NCI-H1417 treated with DMSO at 0.1 percent for 48 hours (cell line): ENCODE measurements around the gene MFSD12.
"Not testable (repeated sequence)": the region's sequence is repeated elsewhere in the genome, so short reads cannot be mapped to it uniquely, and the experiment has no call there.

Source experiments
- DNase-seq: peaks from one replicate; lab custom pipeline; 2025; lab: John Stamatoyannopoulos, UW

The MFSD12 gene

DNA sequence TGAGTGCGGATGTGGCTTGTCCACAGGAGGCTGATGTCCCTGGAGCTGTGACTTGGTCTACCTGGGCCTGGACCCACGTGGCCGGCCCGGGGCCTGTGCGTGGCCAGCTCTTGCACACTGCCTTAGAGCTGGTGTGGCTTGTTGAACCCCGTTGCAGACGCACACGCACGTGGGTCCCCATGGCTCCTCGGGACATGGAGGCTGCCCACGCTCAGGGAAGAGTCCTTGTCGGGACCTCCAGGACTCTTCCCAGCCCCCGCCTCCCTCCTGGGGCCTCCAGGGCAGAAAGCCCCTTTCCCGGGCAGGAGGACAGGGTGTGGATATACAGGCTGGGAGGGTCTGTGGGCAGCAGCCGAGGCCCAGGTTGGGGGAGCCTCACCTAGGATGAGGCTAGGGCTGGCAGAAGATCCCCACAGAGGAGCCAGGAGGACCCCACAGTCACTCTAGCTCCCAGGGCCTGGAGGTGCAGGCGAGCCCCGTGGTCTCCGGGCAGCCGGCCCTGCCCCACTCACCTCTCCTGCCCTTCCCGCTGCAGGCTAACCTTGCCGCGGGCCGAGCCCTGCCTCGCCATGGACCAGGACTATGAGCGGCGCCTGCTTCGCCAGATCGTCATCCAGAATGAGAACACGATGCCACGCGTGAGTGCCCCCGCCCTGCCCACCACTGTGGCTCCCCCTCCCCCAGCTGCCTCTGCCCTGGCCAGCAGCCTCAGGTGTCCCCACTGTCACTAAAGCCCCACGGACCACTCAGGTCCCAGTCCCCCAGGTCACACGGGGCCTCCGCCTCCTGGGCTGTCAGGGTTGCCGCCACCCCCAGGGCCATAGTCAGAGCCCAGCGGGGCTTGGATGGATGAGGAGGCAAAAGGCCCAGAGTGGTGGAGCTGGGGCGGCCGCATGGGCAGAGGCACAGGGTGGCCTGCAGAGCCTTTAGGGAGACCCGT lies 34.7 kb downstream of the MFSD12 start:
- no peak for DNase-seq

DNA sequence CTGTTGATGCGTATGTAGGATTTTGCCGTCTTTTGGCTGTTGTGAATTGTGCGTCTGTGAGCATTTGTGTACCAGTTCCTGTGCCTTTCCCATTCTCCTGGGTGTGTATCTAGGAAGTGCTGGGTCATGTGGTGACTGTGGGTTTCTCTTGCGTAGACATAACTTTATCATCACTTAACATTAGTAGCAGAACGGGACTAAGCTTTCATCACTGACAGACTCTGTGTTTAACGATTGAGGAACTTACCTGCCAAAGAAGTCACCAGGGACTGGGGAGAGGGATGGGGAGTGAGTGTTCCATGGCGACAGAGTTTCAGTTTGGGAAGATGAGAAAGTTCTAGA lies 36.3 kb downstream of the MFSD12 start:
- no peak for DNase-seq

DNA sequence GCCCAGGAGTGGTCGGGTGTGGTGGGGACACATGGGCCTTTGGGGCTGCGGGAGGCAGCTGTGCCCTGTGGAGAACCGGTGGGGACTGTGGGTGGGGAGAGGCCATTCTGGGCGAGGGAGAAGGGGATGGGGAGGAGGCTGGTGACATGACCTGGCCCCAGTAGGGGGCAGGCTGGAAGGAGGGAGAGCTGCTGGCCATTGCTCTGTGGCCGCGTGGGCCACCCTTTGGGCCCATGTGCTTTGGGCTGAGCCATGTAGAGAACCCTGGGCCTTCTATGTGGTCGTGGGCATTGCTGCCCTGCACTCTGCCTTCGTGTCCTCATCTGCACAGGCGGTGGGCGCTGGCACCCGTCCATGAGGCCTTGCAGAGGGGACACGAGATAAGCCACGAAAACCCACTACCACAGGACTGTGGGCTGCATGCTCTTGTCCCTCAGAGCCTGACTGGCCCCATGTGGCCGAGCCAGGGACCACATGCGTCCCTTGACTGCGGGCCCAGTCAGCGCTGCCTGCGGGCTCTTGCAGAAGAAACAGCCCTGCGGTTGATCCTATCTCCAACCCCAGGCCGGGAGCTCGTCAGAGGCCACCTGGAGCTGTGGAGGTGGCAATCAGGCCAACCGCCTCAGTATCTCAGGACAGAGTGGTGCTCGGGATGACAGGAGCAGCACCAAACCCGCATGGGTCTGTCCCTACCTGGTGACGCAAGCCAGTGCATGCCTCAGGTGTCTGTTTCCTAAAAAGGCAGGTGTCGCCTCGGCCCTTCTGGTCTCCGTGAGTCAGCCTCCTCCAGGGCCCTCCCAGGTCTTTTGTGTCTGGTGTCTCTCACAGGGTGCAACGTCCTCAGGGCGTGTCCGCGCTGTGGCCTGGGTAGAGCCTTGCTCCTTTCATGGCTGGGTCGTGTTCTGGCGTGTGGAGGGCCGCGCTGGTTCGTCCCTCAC lies 37.0 kb downstream of the MFSD12 start:
- DNase-seq: no peak

DNA sequence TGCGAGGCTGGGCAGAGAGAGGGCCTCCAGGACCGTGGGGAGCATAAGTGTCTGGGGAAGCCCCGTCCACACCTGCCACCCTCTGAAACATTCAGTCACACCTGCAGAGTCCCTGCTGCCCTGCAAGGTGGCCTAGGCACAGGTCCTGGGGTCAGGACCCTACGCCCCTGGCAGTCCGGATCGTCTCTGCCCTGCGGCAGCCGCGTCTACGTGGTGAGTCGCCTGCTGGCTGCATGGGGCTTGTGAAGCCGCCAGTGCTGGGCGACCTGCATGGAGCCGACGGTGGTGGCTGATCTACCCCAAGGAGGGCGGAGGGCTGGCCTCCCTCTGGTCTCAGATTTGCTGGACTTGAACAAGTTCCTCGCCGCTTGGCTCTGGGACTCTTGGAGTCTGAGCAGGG lies 38.3 kb downstream of the MFSD12 start:
- DNase-seq: no peak

DNA sequence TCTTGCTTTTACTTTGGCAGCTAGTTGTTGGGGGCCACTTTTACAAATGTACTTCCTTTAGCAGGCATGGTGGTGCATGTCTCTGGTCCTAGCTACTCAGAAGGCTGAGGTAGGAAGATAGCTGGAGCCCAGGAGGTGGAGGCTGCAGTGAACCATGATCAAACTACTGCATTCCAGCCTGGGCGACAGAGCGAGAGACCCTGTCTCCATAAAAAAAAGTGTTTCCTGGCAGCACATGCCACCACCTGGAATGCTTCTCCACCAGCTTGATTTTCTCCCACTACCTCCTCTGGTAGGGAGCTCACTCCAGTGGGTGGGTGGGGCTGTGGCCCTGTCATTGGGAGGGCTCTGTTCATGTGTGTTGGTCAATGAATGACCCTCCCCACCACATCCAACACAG lies 38.7 kb downstream of the MFSD12 start:
- no peak for DNase-seq

DNA sequence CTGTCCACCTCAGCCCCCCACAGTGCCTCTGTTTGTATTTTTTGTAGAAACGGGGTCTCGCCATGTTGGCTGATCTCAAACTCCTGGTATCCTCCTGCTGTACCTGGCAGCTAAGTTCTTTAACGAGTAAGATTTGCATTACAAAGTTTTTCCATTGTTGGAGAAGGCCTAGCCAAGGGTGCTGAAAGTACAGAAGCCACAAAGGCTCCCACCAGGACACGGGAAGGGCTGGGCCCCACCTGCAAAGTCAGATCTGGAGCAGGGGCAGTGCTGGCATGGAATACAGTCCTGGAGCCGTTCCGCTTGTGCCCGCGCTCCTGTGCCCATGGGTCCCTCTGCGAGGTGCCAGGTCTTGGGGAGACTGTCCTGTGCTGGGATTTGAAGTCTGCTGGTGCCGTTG lies 39.1 kb downstream of the MFSD12 start:
- no peak for DNase-seq

DNA sequence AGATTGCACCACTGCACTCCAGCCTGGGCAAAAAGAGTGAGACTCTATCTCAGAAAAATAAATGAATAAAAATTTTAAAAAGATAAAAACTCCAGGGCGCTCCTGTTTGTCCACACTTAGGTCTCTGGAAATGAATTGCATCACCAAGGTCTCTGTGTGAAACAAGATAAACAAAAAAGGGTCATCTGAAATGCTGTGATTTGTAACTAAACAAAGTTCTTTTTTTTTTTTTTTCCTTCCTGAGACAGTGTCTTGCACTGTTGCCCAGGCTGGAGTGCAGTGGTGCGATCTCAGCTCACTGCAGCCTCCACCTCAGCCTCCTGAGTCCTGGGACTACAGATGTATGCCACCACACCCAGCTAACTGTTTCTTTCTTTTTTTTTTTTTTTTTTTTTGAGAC lies 39.7 kb downstream of the MFSD12 start:
- DNase-seq: no peak

DNA sequence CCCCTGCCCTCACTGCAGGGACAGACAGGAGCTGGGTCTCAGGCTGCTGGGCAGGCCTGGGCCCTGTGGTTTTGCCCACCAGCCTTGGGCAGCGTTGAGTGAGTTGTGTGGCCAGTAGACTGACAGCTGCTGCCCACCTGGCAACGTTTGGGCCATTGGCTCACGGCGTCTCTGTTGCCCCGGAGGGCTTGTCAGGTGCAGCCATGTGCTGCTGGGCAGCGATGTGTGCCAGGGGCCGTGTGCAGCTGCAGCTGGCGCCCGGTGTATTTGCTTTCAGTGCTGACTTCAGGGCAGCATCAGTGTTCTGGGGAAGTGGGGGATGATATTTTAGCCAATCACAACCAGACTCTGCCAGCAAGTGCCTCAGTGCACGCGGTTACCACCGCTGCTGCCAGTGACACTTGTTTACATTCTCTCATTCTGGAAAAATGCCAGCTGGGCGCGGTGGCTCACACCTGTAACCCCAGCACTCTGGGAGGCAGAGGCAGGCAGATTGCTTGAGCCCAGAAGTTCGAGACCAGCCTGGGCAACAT lies 40.6 kb downstream of the MFSD12 start:
- peak; percentile 50 for DNase-seq

DNA sequence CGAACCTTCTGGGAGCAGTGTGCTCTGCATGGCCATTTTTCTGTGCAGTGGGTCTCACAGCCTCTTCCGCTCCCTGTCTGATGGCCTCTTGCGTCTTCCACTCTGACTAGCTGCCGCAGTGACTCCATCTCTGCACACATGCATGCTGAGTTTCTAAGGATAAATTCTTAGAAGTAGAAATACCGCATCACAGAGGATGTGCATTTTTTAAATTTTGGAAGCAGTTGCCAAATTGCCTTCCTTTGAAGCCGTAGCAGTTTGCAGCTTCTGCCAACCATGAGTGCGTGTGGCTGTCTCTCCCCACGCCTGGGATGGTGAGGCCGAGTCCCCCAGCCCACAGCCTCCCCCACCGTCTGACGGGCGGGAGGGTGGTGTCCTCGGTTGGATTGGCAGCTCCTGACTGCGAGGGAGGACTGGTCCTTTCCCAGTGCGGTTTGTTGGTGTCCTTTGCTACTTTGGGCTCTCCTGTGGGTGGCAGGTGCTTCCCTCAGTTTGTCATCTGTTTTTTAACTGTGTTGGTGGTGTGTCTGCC lies 41.4 kb downstream of the MFSD12 start:
- no peak for DNase-seq

DNA sequence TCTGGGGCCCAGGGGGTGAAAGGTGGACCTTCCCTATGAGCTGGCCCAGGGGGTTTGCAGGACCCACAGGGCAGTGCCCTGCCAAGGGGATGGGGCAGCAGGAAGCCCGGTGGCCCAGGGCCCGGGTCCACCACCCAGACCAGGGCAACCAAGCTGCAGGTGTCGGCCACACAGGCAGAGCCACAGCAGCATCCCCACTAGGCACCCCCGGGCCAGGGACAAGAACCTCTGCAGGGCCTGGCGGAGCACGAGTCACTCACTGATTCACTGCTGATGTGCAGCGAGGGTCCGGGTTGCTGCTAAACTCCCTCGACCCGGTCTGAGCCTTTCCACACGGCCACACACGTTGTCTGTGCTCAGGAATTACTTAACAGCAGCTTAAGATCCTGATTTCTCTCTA lies 42.5 kb downstream of the MFSD12 start:
- no peak for DNase-seq

DNA sequence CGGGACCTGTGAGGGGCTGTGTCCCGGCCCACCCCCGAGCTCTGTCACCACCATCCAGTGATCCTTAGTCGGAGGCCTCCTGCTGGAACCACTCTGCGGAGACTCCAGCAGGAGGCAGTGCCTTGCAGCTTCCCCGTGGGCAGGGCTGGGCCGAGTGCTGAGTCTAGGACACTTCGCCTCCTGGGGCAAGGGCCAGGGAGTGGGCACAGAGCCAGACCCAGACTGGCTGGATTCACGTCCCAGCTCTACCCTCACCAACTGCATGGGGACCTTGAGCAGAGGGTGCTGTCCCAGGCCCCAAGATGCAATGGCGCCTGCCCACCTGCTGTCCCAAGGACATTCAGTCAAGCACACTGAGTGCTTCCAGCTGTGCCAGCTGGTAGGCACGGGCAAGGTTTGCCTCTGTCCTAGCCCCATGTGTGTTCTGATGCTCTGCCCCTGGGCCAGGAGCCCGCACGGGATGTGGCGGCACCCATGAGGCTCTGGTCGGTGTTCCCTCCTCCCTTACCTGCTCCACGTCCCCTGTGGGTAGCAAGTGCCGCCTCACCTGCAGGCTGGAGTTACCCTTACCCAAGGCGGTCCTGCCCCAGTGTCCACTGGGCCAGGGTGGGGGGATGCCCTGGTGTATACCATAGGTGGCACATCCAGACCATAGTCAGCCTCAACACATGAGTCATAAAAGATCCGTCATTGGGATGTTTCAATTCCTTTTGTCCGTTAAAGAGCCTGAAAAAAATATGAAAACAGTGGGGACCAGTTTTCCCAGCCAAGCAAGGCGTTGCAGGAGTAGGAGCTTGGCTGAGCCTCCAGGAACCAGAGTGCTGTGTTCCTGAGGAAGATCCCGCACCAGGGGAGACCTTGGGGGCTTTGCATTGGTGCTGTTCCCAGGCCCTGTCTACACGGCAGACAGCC lies 43.9 kb downstream of the MFSD12 start:
- no peak for DNase-seq

DNA sequence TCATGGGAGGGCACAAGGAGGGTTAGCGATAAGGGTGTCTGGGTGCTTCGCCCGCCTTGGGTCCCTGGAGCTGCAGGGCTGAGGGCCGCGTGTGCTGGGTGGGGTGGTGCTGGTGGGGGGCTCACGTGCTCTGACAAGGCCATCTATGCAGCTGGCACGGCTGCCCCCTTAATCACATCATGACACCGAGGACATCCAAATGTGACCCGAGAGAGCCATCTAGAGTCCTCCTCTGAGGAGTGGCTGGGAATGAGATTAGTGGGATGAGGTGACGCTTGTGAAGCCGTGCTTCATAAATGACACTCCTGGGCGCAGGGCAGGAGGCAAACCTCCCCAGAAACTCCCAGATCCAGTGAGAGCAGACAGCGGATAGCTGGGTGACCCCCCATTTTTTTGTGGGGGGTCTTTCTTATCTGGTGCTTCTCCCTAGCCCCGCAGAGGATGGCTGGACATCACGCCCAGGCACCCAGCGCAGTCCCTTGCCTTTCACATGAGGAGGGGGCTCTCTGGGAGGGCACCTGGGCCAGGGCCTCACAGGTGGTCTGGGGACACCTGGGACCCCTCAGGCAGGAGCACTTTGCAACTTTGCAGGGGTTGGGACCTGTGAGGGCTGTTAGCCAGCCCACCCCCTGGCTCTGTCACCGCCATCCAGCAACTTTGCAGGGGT lies 44.7 kb downstream of the MFSD12 start:
- DNase-seq: no peak

DNA sequence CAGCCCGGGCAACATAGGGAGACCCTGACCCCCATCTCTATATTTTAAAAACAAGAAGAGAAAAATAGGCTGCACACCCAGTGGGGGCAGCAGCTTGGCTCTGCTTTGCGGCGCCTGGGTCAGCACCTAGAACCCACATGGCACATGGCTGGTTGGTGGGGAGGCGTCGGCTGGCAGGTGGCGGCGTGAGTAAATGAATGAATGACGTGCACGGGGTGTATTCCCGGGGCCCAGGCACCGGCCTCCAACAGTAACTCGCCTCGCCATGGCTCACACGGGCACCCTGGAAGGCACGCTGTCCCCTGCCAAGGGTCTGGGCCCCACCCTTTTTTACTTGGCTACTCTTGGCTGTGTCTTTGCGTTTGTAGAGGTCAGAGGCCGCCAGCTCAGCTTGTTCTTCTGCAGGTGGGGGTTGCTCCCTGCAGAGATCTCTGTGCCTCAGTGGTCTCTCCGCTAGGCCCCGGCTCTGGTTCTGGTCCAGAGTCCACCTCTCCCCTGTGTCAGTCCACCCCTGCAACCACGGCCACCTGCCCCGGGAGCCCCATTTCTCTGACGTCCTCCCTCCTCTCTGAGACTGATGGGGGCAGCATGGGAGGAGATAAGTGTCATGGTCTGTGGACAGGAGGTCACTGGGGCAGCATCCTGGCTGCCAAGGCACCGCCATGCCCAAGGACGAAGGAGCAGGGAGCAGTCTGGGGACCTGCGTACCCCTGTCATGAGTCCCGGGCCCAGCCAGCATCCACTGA lies 45.7 kb downstream of the MFSD12 start:
- no peak for DNase-seq

DNA sequence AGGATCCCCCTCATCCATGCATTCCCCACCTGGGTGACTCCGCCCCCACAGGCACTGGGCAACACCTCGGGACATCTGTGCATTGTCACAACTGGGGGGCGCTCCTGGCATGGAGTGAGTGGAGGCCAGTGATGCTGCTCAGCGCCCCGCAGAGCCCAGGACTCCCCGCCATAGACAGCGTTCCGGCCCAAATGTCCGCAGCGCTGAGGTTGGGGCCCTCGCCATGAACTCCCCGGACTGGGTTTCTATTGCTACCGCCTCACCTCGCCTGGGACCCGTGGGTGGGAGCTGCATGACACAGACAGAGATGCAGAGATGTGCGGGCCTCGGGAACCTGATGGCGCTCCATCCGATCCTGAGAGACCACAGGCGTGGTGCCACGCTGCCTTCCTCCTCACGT lies 46.7 kb downstream of the MFSD12 start:
- no peak for DNase-seq

DNA sequence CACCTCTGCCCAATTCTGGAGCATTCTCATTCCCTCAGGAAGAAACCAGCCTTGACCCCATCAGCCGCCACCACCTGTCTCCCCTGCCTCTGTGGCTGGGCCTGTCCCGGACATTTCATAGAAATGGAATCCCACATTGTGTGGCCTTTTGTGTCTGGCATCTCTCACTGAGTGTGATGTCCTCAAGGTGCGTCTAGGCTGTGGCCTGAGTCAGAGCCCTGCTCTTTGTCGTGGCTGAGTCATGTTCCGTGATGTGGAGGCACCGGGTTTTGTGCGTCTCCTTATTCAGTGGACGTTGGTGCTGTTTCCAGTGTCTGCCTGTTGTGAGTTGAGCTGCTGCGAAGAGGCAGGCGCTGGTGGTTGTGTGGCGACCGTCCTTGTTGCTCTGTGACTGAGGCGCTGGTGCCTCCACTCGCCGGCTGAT lies 47.8 kb downstream of the MFSD12 start:
- no peak for DNase-seq

DNA sequence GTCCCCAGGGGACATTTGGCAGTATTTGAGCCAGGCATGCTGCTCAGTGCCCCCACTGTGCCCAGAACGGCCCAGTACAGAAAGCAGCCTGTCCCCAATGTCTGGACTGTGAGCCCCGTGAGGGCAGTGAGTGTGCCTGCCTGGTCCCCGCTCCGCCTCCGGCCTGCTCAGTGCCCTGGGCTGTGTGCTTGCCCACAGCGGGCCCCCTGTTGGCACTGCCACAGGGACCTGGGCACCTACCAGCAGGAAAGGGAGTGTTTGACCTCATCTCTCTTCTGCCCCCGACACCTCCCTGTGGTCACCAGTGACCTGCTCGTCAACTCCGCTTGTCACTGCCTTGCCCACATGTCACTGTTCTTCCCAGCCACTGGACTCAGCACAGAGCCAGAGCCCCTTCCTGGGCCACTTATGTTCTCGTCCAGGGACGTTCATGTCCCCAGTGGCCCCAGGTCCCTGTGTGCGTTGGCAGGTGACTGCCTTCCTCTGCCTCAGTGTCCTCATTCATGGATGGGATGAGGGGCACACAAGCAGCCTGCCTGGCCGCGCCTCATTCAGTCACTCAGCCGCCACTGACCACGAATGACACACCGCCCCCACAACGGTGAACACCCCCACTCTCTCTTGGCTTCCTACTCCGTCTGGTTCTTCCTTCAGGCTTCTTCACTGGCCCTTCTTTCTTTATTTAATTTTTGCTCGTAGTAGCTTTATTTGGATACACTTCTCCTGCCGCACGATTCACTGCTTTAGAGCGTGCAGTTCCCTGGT lies 48.4 kb downstream of the MFSD12 start:
- DNase-seq: no peak

DNA sequence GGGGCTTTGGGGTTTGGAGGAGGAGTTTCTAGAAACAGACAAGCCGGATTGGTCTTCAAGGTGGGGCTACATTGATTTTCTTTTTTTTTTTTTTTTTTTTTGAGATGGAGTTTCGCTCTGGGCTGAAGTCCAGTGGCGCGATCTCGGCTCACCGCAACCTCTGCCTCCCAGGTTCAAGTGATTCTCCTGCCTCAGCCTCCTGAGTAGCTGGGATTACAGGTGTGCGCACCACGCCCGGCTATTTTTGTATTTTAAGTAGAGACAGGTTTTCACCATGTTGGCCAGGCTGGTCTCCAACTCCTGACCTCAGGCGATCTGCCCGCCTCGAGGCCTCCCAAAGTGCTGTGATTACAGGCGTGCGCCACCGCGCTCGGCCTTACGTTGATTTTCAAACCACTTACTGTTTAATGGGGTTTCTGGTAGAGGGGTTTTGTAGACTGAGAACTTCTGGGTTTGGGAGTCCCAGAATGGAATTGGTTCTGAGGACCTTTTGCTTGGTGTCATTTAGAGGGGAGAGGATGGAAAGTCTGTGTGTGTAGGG lies 49.2 kb downstream of the MFSD12 start:
- not testable (repeated sequence) for DNase-seq

DNA sequence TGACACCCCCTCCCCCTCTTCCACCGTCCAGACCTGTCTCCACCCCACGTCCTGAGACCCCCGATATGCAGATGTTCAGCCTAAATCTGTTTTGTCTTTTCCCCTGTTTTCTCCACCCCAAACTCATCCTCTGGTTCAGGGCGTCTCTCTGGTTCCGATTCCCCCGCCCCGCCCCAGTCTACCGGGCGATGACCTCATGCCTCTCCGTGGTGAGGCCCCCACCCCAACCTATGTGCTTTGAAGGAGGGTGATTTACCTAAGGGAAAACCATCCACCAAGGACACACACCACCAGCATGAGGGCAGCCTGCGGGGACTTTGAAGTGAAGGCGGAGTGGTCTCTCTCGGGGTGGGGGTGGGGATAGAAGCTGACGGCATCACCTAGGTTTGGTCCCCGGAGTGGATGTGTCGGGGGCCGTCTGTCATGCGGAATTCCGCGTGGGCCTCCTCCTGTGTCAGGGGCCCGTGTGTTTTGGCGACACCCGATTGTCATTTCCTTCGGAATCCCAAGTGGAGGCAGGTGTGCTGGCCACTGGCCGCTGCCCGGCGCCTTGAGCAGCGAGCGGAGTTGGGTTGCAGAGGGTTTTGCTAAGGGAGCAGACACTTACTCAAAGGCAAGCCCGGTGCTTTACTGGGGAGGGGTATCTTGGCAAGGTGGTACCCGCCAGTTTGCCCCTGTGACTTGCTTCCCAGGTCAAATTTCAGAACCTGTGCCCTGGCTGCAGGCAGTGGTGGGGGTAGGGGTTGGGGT lies 49.8 kb downstream of the MFSD12 start:
- DNase-seq: no peak
